Measurements from ENCODE around the gene GLIPR2. TPM values are rescaled to one million over a fixed set of nuclear protein-coding genes. Genes with fewer than 3 reads are reported as not detected.

GLIPR2 gene
- total and polyA plus RNA-seq, 2 of the 13 experiments (the other 11 are each of a cell fraction or from before 2014, with no cell fraction given): 0.08 to 0.42 TPM

GRCh38 chr9:36112516-36112915 is 24.0 kb upstream of the GLIPR2 start (continued):
- no peak for TF ChIP-seq ATF4 (CRISPR knock-in tag; IDR thresholded peaks at IDR 0.05)

- no peak for ATAC-seq
- BruUV-seq (replicated peaks): no TSS peak
- intact Hi-C loops (cut with micrococcal nuclease; ENCODE audit: unreplicated experiment) (no loop called here), in situ Hi-C loops (cut with HindIII; ENCODE audit: extremely low pct_ligation_motif_present, low pct_unique_long_range_greater_than_20kb) (no loop called here)
- H3K27me3 ChIP-seq (ENCODE audit: control insufficient read depth in 1 of 2, insufficient read depth in 2 of 2, low read length in 2 of 2): peaks cover 0 to 2% of the 10 kb centered on the region in 2 experiments; a peak in 1 of 5 replicates
- H3K4me3 ChIP-seq (replicated peaks in 1 of 3; ENCODE audit: insufficient read depth in 1 of 3, low read depth in 2 of 3, low read length in 3 of 3): no peak overlapping the region
- CTCF ChIA-PET (ENCODE audit: low intra/inter-chr PET ratio, low total read pairs): no interaction called here
- no peaks in the 10 kb centered on the region for H3K79me2 ChIP-seq (ENCODE audit: insufficient read depth, low read length)
- WGBS (ENCODE audit: low lambda C conversion rate): 23% methylated on average over 2 of the region's 2 CpGs
- H3K9ac ChIP-seq (ENCODE audit: insufficient read depth, low read depth, low read length): no peak overlapping the region
- H3K4me2 ChIP-seq (ENCODE audit: low read depth, low read length): no peak overlapping the region
- H2AFZ ChIP-seq (ENCODE audit: low read length): no peak overlapping the region
- no peak for FAIRE-seq
- H4K20me1 ChIP-seq (ENCODE audit: insufficient read depth, low read length): no peaks in the 10 kb centered on the region
- POLR2A ChIA-PET: no interaction called here
- no peaks in the 10 kb centered on the region for H3K9me3 ChIP-seq (ENCODE audit: low read length)
- H3K27ac ChIP-seq (ENCODE audit: extremely low read length, insufficient read depth, low read length): no peak overlapping the region
- no peaks in the 10 kb centered on the region for H3K4me1 ChIP-seq (ENCODE audit: insufficient read depth, low read length)
- DNase-seq (ENCODE audit: low spot score): no peak
- H3K36me3 ChIP-seq (replicated peaks in 1 of 2; ENCODE audit: control insufficient read depth in 1 of 2, insufficient read depth in 2 of 2, low read length in 2 of 2): no peaks in the 10 kb centered on the region
- TF ChIP-seq NR2C2 (CRISPR knock-in tag; IDR thresholded peaks at IDR 0.05; ENCODE audit: borderline replicate concordance) (no peak), NONO (IDR thresholded peaks at IDR 0.05) (no peak), NONO (CRISPR knock-in tag; conservative IDR thresholded peaks at IDR 0.05) (no peak), ZNF3 (CRISPR knock-in tag; IDR thresholded peaks at IDR 0.05) (no peak), ARID3A (IDR thresholded peaks at IDR 0.05; ENCODE audit: low read depth, low read length) (no peak), ZNF883 (CRISPR knock-in tag; IDR thresholded peaks at IDR 0.05; ENCODE audit: not compliant biosample characterization) (no peak), ZNF282 (IDR thresholded peaks at IDR 0.05; ENCODE audit: partially characterized antibody) (no peak), HOXA7 (CRISPR knock-in tag; IDR thresholded peaks at IDR 0.05) (no peak), ZKSCAN5 (CRISPR knock-in tag; IDR thresholded peaks at IDR 0.05) (no peak), E2F1 (CRISPR knock-in tag; IDR thresholded peaks at IDR 0.05) (no peak), TFAP4 (IDR thresholded peaks at IDR 0.05; ENCODE audit: borderline replicate concordance, low read depth) (no peak), REST (IDR thresholded peaks at IDR 0.05; ENCODE audit: borderline replicate concordance in 1 of 2, low read depth in 1 of 2, low read length in 2 of 2) (no peak), CBX5 (CRISPR knock-in tag; IDR thresholded peaks at IDR 0.05; ENCODE audit: borderline replicate concordance) (no peak), KLF6 (CRISPR knock-in tag; IDR thresholded peaks at IDR 0.05) (no peak), KLF12 (CRISPR knock-in tag; IDR thresholded peaks at IDR 0.05; ENCODE audit: borderline replicate concordance) (no peak)
Observed at GRCh38 chr9:36113999-36114398, 22.5 kb upstream of the GLIPR2 start.
